GM15510 (cell line): ENCODE results near the gene SEPSECS.

Experiments used
- POLR2A ChIP-seq: IDR thresholded peaks from 3 replicates; pipeline ENCODE4 v1.6.1; 2011; ENCODE audit warnings: borderline replicate concordance; ENCODE audit not compliant: insufficient read length; ENCODE audit errors: extremely low read depth

Gene SEPSECS

DNA sequence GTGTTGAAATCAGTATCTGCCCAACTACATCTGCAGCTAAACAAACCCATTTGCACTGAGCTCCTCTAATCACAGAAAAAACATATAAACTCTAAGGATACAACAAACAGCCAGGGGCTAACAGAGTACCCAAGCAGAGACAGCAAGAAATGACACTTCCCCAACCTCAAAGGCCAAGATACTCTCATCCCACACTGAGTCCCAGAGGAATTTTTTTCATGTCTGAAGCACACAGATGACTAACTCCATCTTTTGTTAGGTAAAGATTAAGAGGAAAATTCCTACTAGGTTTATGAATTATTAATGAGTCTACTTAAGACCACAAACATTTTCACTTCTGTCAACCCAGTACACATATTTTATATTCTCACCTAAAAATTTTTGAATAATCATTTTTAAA is 31.6 kb downstream of the SEPSECS start:
- no peak for TF ChIP-seq POLR2A

DNA sequence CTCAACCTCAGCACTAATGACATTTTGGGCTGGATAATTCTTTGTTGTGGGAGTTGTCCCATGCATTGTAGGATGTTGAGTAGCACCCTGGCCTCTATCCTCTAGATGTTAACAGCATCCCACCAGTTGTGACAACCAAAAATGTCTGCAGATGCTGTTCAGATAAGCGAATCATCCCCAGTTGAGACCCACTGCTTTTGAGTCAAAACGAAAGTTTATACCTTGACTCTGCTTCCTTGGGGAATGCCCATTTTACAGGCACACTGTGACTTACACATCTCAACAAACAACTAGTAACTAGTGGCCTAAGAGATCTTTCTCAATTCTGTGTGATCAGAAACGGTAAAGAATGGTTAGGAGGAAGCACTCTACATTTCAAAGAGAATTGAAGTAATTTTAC is 37.0 kb downstream of the SEPSECS start:
- TF ChIP-seq POLR2A, result no peak

DNA sequence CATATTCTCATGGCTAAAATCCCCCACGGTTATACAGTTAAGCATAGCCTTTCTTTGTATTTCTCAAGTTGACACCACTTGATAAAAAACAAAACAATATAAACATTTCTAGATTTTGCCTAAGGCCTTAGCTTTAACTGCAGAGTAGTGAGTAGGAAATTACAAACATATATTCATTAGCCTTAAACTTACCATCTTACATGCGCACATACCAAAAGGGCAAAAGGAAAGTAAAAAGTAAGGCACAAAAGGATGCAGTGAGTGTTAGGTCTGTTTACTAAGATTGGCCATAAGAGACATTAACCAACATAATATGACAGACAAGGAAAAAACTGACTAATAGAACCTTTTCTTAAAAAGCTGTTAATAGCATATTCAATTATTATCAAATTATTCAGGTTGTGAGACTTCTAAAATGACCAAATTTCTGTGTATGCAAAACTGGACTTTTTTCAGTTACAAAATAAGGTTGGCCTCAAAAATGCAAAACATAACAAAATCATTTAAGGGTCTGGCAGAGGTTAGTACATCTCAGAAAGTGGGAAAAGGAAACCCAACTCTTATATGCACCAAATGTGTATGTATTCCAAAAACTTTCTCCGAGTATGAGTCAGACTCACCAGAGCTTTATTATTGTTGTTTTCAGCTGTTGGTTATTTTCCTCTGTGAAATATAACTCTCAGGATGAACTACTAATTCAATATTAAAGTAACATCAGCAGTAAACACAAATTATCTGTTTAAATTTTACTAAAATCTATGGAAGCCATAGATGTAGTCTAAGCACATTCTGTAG is 39.9 kb downstream of the SEPSECS start:
- no peak for TF ChIP-seq POLR2A

DNA sequence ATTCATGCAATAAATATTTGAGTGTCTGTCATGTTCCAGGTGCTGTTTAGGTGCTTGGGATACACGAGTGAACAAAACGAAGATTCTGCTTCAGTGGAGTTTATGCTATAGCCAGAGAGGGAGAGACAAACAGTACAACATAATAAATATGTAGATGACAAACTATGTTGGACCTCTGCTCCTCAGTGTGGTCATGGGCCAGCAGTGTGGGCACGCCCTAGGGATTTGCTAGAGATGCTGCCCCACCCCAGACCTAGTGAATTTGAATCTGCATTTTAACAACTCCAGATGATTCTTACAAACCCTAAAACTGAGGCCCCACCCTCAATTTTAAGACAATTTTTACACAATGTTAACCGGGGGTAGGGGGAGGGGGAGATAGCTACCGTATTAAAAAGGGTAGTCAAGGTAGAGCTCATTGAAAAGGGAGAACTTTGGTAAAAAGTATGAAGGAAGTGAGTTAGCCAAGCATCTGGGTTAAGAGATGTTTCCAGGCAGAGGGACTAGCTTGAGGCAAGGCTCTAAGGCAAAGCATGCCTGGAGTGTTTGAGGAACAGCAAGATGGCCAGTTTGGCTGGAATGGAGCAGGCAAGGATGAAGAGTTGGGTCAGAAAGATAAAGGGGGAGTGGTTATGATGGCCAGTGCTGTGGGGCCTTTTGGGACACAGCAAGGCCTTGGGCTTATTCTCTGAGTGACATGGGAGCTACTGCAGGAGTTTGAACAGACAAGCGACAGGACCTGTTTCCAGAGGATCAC is 42.4 kb downstream of the SEPSECS start:
- TF ChIP-seq POLR2A, result no peak

DNA sequence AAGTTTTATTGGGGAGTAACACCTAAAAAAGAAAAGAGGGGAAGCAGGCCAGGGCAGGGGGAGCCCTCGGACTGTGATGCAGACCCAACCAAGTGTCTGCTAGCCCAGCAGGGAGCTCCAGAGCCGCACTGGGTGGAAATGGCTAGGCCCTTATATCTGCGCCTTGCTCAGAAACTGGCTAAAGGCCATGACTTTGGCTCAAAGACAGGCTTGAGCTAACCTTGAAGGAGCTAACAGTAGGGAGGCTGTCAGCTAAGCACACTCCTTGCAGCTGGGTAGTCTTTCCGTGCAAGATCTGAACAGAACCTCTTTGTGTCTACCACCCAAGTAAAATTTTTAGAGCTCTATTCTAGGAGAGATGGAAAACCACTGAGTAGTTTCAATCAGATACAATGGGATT is 43.0 kb downstream of the SEPSECS start:
- no peak for TF ChIP-seq POLR2A

DNA sequence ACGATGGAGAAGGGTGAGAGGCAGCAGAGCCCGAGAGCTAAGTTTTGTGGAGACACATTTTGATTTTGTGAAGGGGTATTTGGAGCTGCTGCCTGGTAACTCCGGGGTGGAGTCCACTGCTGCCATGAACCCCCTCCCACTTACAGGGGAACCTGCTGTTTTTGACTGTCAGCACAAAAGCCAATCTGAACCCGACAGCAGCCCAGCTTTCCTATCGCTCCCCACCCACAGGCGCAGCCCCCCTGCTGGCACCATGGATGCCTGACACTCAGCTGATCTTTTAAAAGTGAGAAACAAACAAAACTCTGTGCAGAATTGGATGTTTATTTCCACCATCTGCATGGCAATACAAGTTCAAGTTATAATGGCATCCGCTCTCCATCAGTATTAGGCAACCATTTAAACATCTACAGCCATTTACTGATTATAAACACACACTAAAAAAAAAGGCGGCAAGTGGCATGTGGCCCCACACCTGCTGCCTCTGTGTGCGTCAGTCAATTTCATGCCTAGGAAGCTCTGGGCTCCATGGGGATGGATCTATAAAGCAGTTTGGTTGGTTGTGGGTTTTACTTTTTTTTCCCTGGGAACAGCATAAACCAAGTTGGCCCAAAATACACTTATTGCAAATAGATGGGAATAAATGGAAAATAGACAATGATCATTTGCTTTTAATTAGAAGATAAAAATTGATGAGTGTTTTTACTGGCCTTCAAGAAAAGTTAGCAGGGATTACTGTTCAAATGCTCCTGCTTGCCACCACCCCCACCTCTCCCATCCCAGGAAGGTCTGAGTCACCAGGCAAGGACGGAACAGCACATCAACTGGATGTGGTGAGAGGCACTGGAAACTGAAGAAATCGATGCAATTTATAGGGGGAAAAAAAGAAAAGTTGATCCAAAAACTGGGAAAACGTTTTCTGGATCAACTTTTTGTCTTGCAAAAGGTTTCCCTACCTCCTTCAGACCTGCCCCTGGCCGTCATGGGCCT is 46.0 kb downstream of the SEPSECS start:
- TF ChIP-seq POLR2A, result no peak

DNA sequence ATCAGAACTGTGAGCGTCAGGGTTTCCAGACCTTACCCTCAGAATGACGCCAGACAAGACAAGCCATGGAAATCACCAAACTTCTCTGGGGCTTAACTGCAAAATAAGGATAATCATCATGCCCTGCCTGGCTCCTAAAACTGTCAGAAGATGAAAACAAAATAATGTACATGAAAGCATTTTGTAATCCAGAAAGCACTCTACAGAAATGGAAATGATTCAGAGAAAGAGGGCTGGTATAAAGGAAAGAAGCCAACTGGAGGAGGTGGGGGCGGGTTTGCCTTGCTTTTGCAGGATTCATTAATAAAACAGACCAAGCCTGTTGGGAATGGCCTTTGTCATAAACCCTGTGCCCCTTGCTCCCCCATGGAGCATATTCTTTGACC is 47.3 kb downstream of the SEPSECS start:
- TF ChIP-seq POLR2A, result no peak

DNA sequence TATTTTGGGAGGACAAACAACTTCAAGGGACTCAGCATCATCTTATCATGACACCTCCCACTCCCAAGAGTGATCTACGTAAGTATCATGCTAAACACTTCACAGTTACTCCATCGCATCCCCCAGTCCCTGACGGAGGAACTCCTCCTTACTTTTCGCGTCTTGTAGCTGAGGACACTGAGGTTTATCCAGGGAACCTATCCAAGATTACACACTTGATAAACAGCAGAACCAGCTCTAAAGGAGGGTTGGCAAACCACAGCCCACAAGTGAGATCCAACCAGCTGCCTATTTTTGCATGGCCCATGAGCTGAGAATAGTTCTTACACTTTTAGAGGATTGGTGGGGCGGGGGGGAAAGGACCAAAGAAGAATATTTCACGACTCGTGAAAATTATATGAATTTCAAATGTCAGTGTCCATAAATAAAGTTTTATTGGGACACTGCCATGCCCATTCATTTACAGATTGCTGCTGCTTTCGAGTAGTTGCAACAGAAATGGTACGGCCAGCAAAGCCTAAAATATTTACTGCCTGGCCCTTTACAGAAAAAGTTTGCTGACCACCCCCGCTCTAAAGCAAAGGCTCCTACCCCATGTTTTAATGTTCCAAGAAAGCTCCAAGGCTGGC is 47.8 kb downstream of the SEPSECS start:
- no peak for TF ChIP-seq POLR2A

DNA sequence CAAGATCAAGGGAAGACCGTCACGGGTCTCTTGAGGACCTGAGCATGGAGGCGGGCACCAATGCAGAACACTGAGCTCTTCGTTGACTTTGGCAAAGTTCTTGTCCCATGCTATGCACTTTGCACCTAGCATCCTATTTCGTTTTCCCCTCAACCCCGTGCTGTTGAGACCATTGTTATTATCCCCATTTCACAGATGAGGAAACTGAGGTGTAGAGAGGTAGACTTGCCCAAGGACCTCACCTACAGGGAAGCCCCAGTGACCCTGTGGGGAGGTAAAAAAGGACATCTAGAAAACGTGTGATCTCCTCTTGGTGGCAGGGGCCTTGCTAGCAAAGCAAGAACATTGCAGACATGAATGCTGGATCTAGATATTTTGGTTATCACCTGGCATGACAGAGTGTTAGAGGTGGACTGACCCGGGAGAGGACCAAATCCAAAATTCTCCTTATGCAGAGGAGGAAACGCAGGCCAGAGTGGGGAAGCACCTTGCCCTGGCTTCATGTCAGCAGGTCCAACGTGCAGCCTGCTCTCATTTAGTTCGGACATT is 48.5 kb downstream of the SEPSECS start:
- TF ChIP-seq POLR2A, result no peak

DNA sequence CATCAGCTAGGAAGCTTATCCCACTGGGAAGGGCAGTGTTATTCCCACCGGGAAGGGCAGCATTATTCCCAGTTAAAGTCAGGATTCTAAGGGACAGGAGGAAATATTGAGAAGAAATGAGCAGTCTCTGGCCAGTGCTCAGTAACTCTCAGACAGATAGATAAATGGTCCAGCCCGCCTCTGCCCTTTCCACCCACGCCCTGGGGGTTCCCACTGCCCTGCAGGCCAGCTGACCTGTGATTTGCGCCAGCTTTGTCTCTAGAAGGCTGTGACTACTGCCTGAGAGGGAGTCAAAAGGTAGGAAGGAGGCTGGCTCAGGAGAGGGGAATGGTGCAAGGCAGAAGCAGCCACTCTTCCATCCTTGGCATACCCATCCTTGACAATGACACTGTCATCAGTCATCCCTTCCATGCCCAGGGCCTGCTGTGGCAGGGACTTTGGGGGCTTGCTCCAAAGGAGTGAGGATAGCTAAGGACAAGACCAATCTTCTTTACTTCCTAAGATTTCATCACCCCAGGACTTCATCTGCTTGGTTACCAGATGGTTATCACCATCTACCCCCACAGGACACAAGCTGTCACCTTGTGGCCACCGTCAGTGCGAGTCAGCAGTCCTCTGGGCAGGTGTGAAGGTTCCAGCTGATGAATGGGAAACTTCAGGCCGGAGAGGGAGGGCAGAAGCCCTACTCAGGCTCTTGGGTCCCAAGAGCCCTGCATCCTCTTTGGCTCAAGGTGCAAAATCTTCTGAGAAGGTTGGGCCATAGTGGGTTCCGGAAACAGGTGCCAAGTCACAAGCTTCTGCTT is 49.5 kb downstream of the SEPSECS start:
- TF ChIP-seq POLR2A, result no peak

DNA sequence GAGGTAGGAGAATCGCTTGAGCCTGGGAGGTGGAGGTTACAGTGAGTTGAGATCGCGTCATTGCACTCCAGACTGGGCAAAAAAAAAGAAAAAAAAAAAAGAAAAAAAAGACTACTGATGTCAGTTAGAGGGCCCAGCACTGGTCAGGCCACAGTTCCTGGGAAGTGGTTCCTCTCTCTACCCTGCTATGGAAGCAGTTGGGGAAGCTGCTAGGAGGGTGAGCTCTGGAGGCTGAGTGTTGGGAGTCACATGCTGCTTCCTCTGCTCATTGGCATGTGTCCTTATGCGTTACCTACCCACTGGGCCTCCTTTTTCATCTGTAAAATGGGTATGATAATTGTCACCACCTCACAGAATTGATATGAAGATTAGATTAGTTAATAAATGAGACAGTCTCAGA is 50.7 kb downstream of the SEPSECS start:
- no peak for TF ChIP-seq POLR2A

DNA sequence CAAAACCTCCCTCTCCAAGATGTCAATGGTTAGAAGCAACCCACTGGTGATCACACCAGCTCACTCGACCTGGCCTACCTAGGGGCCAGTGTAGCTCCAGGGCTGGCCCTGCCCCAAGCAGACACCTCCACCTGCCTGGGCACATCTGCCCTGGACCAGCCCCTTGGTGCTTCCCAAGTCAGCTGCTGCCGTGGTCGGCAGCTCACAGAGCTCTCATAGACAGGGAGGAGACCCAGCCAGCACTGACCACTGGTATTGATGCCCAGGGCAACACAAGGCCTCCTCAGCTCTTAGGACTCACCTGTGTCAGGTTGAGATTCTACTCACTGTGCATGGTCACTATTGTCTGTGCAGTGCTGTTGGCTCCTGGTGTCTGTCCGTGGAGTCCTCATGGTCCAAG is 51.7 kb downstream of the SEPSECS start:
- TF ChIP-seq POLR2A, result no peak

DNA sequence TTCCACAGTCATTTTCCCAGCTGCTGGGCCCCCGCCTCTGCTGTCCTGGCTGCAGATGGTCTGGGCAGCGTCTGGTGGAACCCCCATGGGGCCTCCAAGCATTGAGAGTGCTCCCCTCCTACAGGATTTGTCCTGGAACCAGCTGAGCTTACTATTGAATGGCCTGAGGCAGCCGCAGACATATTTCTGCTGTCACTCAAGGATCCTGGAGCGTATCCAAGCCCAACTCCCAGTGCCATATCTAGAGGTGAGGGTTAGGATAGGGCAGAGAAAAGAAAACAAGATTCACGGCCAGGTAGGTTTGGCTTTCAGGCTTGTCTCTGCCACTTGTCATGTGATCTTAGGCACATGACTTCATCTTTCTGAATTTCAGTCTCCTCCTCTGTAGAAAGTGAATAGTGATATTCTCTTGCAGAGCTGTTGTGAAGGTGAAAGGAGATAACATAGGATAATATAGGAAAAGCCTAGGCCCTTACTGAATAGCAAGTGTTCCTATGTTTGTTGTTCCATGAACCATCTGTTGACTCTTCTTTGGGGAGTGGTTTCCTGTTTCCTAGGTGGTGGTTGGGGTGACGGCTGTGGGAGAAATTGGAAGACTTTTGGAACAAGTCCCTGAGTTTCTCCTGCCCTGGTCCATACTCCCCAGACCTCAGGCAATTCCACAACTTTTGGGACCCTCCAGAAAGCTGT is 52.3 kb downstream of the SEPSECS start:
- no peak for TF ChIP-seq POLR2A

DNA sequence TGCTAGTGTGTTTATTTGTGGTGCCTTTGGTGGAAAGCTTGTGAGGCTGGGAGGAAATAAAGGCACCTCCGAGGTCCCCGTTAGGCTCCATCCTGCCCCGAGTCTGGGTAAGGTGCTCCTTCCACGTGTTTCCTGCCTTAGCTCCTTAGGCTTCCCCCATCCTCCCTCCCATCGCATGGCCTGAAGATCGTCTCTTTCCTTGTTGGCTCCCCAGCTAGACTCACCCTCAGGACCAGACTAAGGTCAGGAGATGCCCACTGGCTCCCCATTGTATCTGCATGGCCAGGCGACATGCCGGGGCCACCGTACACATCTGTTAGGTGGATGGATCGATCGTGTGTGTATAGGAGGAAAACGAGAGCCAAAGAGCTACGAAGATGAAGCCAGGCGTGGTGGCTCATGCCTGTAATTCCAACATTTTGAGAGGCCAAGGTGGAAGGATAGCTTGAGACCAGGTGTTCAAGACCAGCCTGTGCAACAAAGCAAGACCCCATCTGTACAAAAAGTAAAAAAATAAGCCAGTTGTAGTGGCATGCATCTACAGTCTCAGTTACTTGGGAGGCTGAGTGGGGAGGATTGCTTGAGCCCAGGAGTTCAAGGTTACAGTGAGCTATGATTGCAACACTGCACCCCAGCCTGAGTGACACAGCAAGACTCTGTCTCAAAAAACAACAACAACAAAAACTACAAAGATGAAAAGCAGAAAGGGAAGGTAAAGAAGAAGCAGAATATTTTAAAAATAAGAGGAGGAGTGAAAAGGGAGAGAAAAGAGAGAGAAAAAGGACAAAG is 53.7 kb downstream of the SEPSECS start:
- TF ChIP-seq POLR2A, result no peak
